DMS153 treated with DMSO at 0.1 percent for 48 hours (cell line): ENCODE results near the gene S100PBP.
A peak's percentile ranks its signal among the peaks of the same experiment; 100 is the strongest.

ENCODE experiments used
- DNase-seq: peaks from one replicate; lab custom pipeline; 2025; ENCODE audit not compliant: unreplicated experiment; lab: John Stamatoyannopoulos, UW

Gene S100PBP

DNA sequence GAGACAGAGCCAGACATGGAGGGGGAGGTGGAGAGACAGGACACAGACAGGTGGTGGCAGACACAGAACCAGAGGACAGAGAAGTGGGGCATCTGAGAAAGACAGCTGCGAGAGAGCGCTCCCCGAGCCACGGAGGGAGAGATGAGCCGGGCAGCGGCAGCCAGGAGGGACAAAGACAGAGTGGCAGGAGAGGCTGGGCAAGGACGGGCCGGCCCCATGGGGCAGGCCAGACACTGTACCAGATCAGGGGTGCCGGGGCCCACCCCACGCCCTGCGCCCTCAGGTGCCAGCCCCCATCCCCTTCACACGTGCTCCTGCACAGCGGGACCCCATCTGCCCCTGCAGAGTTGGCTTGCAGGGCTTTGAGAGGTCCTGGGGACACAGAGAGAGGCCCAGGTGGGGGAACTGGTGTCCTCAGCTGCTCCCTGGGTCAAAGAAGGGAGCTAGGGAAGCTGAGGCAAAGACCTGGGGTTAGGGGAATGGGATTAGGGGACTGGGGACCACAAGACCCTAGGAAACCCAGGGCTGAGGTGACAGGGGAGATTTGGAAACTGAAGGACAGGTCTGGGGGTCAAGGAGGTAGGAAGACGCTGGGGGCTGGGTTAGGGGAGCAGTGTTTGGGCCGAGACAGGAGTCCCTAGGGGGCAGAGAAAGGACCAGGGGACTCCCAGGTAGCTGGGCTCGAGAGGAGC, 52.6 kb downstream of the S100PBP start:
- DNase-seq, result no peak

- DNase-seq, result peak; percentile 21
Observed at GRCh38 chr1:32870615-32871363, 53.3 kb downstream of the S100PBP start, which contains the start of gene FNDC5. TSS of gene FNDC5 (minus strand) at chr1:32870912.

DNA sequence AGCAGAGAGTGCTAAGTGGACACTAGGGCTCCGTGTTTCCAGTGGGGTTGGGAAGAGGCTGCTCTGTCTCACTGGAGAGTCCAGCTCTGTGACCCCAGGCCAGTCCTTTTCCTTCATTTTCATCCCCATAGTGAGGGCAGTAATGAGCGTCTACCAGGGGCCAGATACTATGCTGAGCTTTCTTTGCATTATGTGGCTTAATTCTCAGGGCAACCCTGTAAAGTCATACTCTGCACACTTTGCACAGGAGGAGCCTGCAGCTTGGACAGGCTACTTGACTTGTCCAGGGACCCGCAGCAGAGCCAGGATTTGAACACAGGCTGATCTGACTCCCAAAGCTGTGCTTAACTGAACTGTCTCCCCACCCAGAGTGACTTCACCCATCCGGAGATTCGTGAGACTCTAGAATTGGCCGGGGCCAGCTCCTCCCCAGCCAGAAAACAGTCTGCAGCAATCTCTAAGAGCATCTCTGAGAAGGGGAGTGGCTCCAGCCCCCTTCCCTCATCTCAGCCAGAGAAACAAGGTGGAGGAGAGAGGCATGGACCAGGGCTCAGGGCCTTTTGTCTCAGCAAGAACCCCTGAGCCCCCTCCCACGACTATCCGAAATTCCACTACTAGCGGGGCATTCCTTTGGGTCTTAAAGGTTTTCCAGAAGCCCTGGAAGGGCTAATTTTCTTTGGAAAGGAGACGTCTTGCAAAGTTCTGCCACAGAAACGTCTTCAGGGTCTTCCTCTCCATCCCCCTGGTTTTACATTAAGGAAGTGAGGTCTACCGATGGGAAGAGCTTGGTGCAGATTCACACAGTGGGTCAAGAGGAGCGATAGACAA, 54.1 kb downstream of the S100PBP start:
- no peak for DNase-seq

DNA sequence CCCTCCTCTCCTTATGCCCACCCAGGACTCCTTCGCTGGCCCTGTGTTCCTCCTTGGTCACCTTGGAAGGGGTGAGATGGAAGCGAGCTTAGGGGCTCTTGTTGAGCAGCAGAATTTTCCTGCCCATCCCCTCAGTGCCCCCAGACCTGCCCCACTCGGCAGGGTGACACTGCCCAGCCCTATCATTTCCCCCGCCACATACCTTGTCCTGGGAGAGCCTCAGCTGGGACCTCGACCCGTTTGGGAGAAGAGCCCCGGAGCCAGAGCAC, 54.7 kb downstream of the S100PBP start:
- DNase-seq, result no peak

DNA sequence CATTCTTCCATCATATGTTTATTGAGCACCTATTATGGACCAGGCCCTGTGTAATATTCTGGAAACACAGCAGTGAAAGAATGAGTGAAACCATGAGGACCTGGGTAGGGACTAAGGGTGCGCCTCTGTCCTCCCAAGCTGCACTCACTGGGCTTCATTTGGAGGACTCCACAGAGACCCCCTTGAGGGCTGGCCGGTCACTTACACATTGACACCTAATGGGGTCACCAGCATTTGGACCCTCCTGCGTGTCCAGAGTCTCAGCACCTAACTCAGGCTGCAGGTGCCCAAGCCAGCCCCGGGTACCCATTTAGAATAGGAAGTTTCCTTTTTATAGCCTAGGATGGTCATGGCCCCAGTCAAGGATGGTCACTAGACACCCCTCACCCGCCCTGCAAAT, 56.0 kb downstream of the S100PBP start:
- no peak for DNase-seq

GRCh38 chr1:32874860-32875752, 57.7 kb downstream of the S100PBP start:
- no peak for DNase-seq

GRCh38 chr1:32876341-32877210, 59.1 kb downstream of the S100PBP start:
- DNase-seq, result peak; percentile 28

DNA sequence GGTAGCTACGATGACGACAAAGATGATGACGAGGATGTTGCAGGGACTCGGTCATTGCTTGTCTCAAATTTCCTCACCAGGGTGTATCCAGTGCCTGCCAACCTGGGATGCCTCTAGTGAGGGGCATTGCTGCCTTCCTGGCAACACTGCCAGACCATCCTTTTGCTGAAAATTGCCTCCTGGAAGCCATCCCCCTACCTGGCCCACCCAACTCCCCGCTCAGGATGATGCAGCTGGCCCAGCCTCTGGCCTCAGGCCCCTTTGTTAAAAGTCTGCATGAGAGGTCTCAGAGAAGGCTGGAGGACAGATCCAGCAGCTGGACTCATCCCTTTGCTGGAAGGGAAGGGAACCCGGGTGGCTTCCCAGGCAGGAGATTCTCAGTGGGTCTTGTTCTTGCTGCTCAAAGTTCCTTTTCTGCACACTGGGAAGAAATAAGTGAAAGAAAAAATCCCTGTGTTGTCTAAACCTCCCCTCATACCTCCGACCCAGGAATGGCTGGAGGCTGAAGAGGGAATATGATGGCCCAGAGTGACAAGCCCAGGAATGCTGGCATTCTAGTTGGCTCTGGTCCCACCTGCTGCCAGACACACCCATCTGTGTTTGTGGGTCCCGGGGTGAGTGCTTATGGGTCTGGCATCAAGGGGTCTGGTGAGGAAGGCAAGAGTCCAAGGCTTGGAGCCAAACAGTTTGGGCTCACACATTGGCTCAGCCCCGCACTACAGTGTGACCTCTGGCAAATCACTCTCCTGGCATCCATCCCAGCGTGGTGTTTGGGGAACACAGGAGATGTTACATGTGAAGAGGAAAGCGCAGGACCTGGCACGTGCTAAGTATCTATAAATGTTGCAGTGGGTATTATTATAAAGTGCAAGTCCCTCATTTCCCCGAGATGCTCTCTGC, 60.0 kb downstream of the S100PBP start:
- DNase-seq, result peak; percentile 52

- no peak for DNase-seq
Observed at GRCh38 chr1:32878183-32878582, 60.7 kb downstream of the S100PBP start.

- no peak for DNase-seq
Observed at GRCh38 chr1:32878637-32879041, 61.2 kb downstream of the S100PBP start.

- no peak for DNase-seq
Observed at GRCh38 chr1:32881291-32881690, 63.8 kb downstream of the S100PBP start.

DNA sequence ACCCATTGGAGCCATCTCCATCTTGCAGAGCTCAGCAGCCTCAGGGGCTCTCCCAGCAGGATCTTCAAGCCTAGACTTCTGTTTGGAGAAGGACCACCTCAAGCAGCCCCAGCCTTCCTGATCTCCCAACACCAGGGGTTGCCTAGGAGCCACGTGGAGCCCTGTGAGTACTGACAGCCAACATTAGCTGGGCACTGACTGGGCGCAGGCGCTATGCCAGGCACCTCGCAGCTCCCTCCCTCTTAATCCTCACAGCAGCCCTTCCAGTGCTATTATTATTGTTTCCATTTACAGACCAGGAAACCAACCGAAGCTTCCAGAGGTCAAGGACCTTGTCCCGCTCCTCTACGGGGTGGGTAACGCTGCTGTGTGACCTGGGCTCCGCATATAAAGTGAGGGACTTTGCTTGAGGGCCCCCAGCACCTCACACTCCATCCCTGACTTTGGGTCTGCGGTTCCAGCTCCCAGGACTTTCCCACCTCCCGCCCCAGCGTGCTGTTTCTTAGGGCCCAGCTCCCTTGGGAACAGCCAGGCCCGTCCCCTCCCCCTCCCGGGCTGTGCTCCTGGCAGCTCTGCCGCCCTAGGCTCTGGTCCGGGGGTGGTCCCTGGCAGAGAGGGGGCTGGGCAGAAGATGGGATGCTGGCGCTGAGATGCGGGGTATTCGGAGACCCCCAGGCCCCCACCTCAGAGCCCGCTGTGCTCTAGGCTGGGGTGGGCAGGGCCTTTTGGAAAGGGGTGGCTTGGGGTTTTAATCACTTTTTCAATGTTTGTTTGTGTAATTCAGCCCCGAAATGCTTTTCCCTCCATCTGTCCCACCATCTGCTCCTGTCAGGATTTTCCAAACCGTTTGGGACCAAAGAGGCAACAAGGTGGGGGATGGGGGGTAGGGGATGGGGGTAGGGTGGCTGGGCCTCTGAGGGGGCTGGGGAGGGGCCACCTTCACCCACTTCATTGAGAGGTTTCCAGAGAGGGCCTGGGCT, 64.7 kb downstream of the S100PBP start:
- peak; percentile 47 for DNase-seq

DNA sequence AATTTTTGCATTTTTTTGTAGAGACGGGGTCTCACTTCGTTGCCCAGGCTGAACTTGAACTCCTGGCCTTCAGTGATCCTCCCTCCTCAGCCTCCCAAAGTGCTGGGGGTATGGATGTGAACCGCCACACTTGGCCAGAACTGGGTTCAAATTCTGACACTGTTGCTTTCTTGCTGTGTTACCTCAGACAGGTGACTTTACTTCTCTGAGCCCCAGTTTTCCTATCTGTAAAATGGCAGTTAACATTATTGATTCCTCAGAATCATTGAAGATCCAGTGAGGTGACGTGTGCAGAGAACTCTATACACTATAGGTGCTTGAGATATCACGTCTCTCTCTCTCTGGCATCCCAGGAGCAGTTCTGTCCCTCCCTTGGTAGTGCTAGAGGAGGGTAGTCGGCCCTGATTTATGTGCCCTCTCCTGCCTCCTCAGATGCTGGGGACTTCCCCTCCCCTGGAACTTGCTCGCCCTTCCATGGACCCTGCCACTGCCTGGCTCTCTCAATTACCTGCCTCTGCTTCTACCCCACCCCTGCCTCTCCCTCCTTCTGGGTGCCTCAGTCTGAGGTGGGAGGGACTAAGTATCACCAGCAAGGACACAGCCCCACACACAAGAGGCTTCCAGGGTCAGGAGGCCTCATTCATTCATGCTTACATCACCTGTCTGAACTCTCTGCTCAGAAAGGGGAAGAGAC, 66.0 kb downstream of the S100PBP start:
- no peak for DNase-seq

- no peak for DNase-seq
Observed at GRCh38 chr1:32884032-32884372, 66.5 kb downstream of the S100PBP start.

DNA sequence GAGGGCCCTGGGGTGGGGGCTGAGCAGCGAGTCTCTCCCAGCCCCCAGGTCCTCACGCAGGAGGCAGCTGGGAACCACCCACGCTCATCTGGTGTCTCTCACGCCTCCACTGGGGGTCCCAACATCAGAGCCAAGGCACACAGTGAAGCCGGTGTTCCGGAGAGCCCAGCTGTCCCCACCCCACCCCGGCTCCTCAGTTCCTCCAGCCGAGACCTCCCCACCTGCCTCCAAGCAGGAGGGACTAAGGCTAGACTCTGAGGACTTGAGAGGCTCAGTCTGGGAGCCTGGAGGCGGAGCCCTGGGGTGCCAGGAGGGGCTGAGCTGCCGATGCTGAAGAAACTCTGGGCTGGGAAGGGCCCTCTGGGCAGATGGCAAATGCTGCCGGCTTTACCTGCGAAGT, 67.3 kb downstream of the S100PBP start:
- DNase-seq, result no peak

DNA sequence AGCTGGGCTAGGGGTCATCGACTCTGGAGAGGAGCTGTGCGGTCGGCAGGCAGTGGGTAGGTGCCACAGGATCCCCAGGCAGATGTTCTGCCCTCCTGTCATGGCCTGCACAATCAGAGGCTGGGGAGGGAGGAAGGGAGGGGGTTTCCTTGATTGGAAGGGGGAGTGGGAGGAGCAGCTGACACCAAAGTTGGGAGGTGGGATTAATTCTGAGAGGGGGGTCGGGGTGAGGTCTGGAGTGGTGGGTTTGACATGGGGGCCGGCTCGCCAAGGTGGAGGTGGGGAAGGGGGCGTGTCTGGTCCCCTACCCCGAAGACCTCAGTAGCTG, 68.2 kb downstream of the S100PBP start:
- DNase-seq, result no peak

GRCh38 chr1:32886004-32886827, 68.8 kb downstream of the S100PBP start, which contains the start of gene HPCA:
TSS of gene HPCA (plus strand) at chr1:32886491. CDS start at chr1:32888899, 2,408 bp downstream.
- DNase-seq, result no peak
